OCI-LY7 (cell line): ENCODE measurements around the gene SV2C. TPM values are rescaled to one million over a fixed set of nuclear protein-coding genes. Genes with fewer than 3 reads are reported as not detected.
A peak's percentile ranks its signal among the peaks of the same experiment; 100 is the strongest.

ENCODE experiments used
- BruUV-seq: library from RNA; stranded (reverse); fragments of 400-500 nt; replicated peaks from 2 replicates; lab custom pipeline; 2021; lab: Mats Ljungman, UMichigan
- CTCF ChIA-PET: fragments of 300-600 bp; sonication (Branson Sonifier 250); formaldehyde crosslinking; loops from one replicate; lab custom pipeline; 2022; ENCODE audit warnings: antibody characterized with exemption; ENCODE audit not compliant: unreplicated experiment; lab: Charles Lee
- POLR2A ChIA-PET: fragments of 300-600 bp; sonication (Branson Sonifier 250); formaldehyde crosslinking; loops from one replicate; lab custom pipeline; 2022; ENCODE audit warnings: antibody characterized with exemption; lab: Charles Lee
- DNase-seq: peaks from one replicate; pipeline ENCODE4 v3.0.0-alpha.2; 2015; ENCODE audit warnings: low spot score
- H2AFZ ChIP-seq: fragments of 200-600 bp; sonication (generic), shearing (Covaris generic); 2 replicates; pipeline ENCODE4 v1.6.1; 2014; ENCODE audit warnings: mild to moderate bottlenecking, antibody characterized with exemption, low read length, moderate library complexity
- H3K27ac ChIP-seq: fragments of 200-600 bp; sonication (generic); 2 replicates; pipeline ENCODE4 v1.5.1; 2014; ENCODE audit warnings: mixed run types, low read depth, mild to moderate bottlenecking, moderate library complexity, low read length, inconsistent platforms; ENCODE audit not compliant: poor library complexity, severe bottlenecking
- H3K36me3 ChIP-seq: fragments of 200-600 bp; sonication (generic); 2 replicates; pipeline ENCODE4 v1.6.1; 2014; ENCODE audit warnings: mild to moderate bottlenecking, antibody characterized with exemption, low read length, moderate library complexity, mixed read lengths; ENCODE audit not compliant: insufficient read depth
- H3K4me1 ChIP-seq: fragments of 200-600 bp; sonication (generic); 2 replicates; pipeline ENCODE4 v1.5.1; 2014; ENCODE audit warnings: mild to moderate bottlenecking, low read length; ENCODE audit not compliant: insufficient read depth, poor library complexity, severe bottlenecking
- H3K4me2 ChIP-seq: fragments of 200-600 bp; sonication (generic); 2 replicates; pipeline ENCODE4 v1.6.1; 2014; ENCODE audit warnings: mild to moderate bottlenecking, low read length
- H3K4me3 ChIP-seq: fragments of 200-600 bp; sonication (generic); 2 replicates; pipeline ENCODE4 v1.5.1; 2014; ENCODE audit warnings: mild to moderate bottlenecking, low read depth, low read length; ENCODE audit not compliant: poor library complexity, severe bottlenecking
- H3K79me2 ChIP-seq: fragments of 200-600 bp; sonication (generic); 2 replicates; pipeline ENCODE4 v1.6.1; 2016; ENCODE audit warnings: low read depth, mild to moderate bottlenecking, low read length, moderate library complexity, mixed read lengths; ENCODE audit not compliant: insufficient read depth
- H3K9me2 ChIP-seq: fragments of 200-600 bp; sonication (generic); 2 replicates; pipeline ENCODE4 v1.6.1; 2016; ENCODE audit warnings: mild to moderate bottlenecking, low read length, mixed read lengths; ENCODE audit not compliant: insufficient read depth
- H3K9me3 ChIP-seq: fragments of 200-600 bp; sonication (generic); 2 replicates; pipeline ENCODE4 v1.6.1; 2014; ENCODE audit warnings: mild to moderate bottlenecking, mixed run types, low read length, mixed read lengths
- H4K20me1 ChIP-seq: fragments of 200-600 bp; sonication (generic); 2 replicates; pipeline ENCODE4 v1.6.1; 2014; ENCODE audit warnings: mild to moderate bottlenecking, antibody characterized with exemption, low read length, moderate library complexity, mixed read lengths; ENCODE audit not compliant: insufficient read depth
- EZH2phosphoT487 ChIP-seq: fragments of 200-600 bp; sonication (generic); IDR thresholded peaks from 2 replicates; pipeline ENCODE4 v1.6.1; 2018; ENCODE audit warnings: low read depth, borderline replicate concordance, mild to moderate bottlenecking, mixed run types, antibody characterized with exemption, low read length, moderate library complexity, mixed read lengths
- intact Hi-C: fragments of 100-400 bp; cut with micrococcal nuclease; formaldehyde crosslinking; loops from one replicate; pipeline ENCODE4 v1.10.0; 2022; ENCODE audit not compliant: unreplicated experiment
- total RNA-seq, 2 experiments: library from RNA; depleted of rRNA in 1 of 2; stranded (reverse); fragments of >200 nt in 1 of 2; shearing (Covaris generic) in 1 of 2; gene quantifications; 2 replicates each; pipeline ENCODE4 v1.2.3, GENCODE V29; 2014 to 2022
- TF ChIP-seq, protein P1 (sequence below): fragments of 200-600 bp; sonication (generic); conservative IDR thresholded peaks from 2 replicates; pipeline ENCODE4 v1.5.1; 2014; ENCODE audit warnings: mild to moderate bottlenecking, antibody characterized with exemption, low read length, moderate library complexity, mixed read lengths

Gene SV2C
- total RNA-seq, 2 experiments from 2014 or later: not detected

DNA sequence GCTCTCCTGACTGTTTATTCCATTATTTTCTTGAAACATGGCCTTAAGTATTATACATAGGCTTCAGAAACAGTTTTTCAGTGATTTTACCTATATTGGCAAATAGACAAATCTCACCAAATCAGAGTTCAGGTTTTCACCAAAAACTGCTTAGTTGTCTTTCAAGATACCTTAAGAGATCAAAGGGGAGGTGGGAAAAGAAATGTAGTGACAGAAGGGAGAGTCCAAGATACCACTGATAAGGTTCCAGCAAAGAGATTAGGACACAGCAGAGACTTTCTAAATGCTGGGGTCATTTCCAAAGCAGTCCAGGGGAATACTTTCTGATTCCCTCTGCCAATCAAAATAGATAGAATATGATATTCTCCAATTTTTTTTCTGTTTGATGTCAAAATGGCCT, 246.2 kb downstream of the SV2C start:
- POLR2A ChIA-PET: no interaction called here

DNA sequence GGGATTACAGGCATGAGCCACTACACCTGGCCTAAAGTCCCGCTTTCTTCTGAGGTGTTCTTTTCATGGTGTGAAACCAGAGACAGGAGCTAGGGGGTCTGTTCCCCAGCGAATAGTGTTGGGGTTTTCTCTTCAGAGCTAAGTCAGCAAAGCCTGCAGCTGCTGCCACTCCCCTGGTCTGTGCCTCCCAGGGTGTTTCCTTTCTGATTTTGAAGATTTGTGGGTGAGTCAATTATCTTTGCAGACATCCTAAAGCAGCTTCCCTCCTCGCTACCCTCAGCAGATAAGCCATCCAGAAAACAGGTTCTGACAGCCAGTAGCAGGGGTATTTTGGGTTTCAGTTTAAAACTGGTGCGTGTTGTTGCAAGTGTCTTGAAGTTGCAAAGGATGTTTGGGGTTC, 247.9 kb downstream of the SV2C start:
- Histone ChIP-seq H3K9me2 (no peaks in the 10 kb centered on the region), H3K79me2 (no peaks in the 10 kb centered on the region), H3K36me3 (no peaks in the 10 kb centered on the region), H3K4me3 (no peak overlapping the region), H3K4me2 (no peak overlapping the region), H2AFZ (no peak overlapping the region), H3K27ac (no peak overlapping the region), H3K9me3 (no peaks in the 10 kb centered on the region), H3K4me1 (peaks cover 15% of the 10 kb centered on the region), H4K20me1 (no peaks in the 10 kb centered on the region)
- DNase-seq: peak; percentile 24
- BruUV-seq: no TSS peak
- ChIA-PET POLR2A (interaction anchor here (0.7 to 1.4 kb wide), 5 partner anchors 11 to 502 kb away, joined by 3 to 4 read pairs (median 3); no protein-coding TSS in a partner anchor), CTCF (no interaction called here)
- intact Hi-C loops: no loop called here
- TF ChIP-seq, protein P1, sequence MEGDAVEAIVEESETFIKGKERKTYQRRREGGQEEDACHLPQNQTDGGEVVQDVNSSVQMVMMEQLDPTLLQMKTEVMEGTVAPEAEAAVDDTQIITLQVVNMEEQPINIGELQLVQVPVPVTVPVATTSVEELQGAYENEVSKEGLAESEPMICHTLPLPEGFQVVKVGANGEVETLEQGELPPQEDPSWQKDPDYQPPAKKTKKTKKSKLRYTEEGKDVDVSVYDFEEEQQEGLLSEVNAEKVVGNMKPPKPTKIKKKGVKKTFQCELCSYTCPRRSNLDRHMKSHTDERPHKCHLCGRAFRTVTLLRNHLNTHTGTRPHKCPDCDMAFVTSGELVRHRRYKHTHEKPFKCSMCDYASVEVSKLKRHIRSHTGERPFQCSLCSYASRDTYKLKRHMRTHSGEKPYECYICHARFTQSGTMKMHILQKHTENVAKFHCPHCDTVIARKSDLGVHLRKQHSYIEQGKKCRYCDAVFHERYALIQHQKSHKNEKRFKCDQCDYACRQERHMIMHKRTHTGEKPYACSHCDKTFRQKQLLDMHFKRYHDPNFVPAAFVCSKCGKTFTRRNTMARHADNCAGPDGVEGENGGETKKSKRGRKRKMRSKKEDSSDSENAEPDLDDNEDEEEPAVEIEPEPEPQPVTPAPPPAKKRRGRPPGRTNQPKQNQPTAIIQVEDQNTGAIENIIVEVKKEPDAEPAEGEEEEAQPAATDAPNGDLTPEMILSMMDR: no peak
- TF ChIP-seq EZH2phosphoT487: no peak

More for the DNA sequence above, 246.2 kb downstream of the SV2C start:
- BruUV-seq: no TSS peak
- no peak overlapping the region for H3K27ac ChIP-seq
- no peaks in the 10 kb centered on the region for H3K9me2 ChIP-seq
- H3K4me3 ChIP-seq: no peak overlapping the region
- no peaks in the 10 kb centered on the region for H3K36me3 ChIP-seq
- H3K4me1 ChIP-seq: peaks cover 26% of the 10 kb centered on the region
- DNase-seq: no peak
- H3K9me3 ChIP-seq: no peaks in the 10 kb centered on the region
- intact Hi-C loops: no loop called here
- H3K4me2 ChIP-seq: no peak overlapping the region
- CTCF ChIA-PET: no interaction called here
- TF ChIP-seq, protein P1: no peak
- no peak for TF ChIP-seq EZH2phosphoT487
- H3K79me2 ChIP-seq: no peaks in the 10 kb centered on the region
- no peak overlapping the region for H2AFZ ChIP-seq
- H4K20me1 ChIP-seq: no peaks in the 10 kb centered on the region

DNA sequence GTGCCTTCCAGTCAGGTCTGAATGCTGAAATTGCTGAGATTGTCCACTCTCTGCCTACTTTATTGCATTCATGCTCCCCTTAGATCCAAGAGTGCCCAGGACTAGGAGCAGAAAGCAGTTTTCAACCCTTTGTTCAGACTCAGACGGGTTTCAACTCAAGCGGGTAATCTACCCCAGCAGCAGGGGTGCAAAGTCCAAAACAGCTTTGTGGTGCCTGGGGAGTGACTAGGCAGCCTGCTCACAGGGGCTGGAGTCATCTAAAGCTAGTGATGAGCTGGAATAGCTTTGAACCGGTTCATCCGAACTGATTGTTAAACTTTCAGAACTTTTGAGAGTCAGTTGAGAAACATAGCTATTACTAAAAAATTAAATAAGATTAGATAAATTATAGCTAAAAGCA, 248.9 kb downstream of the SV2C start:
- Histone ChIP-seq H3K4me1 (peaks cover 8% of the 10 kb centered on the region), H4K20me1 (no peaks in the 10 kb centered on the region), H3K9me2 (no peaks in the 10 kb centered on the region), H3K36me3 (no peaks in the 10 kb centered on the region), H3K79me2 (no peaks in the 10 kb centered on the region), H3K27ac (no peak overlapping the region), H3K9me3 (no peaks in the 10 kb centered on the region), H2AFZ (no peak overlapping the region), H3K4me2 (no peak overlapping the region), H3K4me3 (no peak overlapping the region)
- intact Hi-C loops: no loop called here
- POLR2A ChIA-PET: interaction anchor here (0.6 to 1.4 kb wide), 4 partner anchors 10 to 107 kb away, joined by 3 to 6 read pairs (median 4); no protein-coding TSS in a partner anchor
- TF ChIP-seq EZH2phosphoT487: no peak
- TF ChIP-seq, protein P1: no peak
- DNase-seq: no peak
- no TSS peak for BruUV-seq
- CTCF ChIA-PET: interaction anchor here (1.1 kb wide), 1 partner anchor 23 kb away, joined by 3 read pairs; no protein-coding TSS in a partner anchor
